GM18517 (cell line): ENCODE results near the gene ZNF366.
A peak's percentile ranks its signal among the peaks of the same experiment; 100 is the strongest.

Experiments used
- ATAC-seq: cut with Tn5 transposase; IDR thresholded peaks from one replicate; pipeline ENCODE4 v1.9.1; 2021; ENCODE audit warnings: mild to moderate bottlenecking, moderate library complexity; ENCODE audit not compliant: unreplicated experiment

ZNF366 gene

DNA sequence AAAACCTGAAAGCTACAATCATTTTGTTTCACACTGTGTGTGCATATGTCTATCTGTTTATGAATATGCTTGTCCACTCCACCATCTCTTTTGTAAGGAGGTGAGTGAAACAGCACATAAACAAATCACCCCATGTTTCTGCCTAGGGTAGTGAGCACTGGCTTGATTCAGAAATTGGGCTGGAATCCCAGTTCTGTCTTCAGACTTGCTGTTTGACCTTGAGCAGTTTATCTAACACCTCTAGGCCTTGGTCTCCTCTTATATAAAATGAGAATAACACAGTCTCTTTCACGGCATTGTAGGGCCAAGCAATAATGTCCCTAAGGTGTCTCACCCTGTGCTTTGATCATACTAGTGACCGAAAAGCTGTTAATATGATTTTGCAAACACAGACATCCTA, 61.2 kb downstream of the ZNF366 start:
- no peak for ATAC-seq

DNA sequence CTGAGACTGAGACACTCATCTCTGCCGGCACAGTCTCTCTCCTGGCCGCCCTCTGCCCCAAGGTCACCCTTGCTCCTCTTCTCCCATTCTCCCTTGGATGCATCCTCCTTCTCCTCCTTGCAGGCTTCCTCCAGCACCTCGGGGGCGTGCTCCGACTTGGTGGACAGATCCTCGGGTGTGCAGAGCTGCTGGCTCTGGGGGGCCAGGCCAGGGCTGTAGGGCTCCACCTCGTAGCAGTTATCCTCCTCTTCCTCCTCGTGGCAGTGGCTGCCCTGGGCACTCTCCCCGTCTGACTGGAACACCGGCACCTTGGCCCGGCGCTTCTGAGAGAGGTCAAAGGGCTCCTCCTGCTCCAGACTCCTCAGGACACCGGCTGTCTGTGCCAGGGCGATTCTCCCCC, 63.3 kb downstream of the ZNF366 start:
- no peak for ATAC-seq

DNA sequence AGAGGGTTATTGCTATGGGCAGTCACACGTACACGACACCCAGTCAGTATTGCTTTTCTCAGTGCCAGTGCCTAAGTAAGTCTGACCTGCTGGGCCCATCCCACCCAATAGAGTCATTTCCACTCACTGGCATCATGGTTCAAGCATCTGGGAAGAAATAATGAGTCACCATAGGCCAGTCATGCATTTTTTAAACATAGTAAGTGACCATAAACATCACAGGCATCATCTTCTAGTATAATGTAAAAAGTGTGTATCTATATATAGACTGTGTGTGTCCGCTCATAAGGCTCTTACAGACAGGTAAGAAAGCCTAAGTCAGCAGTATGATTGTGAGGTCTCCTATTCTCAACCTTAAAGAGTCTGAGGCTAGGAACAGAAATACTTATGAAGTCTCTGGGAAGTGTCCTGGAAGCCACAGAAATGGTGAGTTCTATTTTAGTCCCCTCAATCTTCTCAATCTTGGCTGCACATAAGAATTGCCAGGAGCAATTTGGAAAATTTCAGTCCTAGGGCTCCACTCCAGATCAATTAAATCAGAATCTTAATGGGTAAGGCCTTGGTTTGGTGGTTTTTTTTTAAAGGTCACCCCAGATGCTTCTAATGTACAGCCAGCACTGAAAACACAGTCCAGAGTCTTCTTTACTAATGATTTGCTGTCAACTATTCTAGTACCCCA, 65.2 kb downstream of the ZNF366 start:
- no peak for ATAC-seq

DNA sequence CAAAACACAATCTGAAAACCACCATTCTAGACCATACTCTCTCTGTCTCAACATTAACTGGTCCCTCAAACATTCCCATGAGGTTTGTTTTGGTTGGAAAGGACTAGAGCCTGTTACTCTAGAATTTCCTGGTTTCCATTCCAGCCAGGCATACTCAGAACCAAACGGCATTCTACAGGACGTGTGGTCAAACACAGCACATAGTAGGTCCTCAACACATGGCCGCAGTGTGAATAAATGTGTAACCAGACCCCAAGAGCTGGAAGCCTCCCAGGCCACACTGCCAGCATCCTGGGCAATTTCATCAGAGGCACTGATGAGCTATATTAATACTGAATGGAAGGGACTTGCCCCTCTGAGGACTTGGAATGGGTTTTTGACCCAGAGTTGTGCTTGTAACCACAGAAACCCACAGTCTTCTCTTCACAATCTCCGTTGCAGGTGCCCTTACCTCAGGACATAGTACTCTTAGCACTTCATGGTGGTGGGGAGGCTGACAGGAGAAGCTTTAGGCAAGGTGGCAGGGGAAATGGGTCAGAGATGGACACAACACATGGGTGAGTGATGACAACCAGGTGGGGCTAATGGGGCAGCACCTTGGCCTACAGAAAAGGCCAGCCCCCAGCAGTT, 66.0 kb downstream of the ZNF366 start:
- ATAC-seq = no peak

DNA sequence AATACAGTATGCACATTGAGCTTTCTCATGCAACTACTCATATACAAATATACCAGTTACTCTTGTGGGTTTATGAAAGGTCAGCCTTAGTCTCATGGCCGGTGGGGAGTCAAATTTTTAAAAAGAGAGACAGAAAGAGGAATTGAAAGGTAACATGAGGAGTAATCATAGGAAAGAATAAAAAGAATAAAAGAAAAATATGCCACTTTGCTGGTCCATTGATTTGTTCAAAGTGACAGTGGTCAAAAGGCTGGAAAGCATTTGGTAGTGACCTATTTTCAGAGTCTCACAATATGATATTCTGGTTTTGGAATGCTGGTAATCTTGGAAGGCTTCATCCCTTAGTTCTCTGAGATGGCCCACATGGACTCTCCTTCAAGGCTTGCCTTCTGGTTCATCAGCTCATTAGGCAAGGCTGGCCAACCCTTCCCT, 67.0 kb downstream of the ZNF366 start:
- ATAC-seq = peak; percentile 78

DNA sequence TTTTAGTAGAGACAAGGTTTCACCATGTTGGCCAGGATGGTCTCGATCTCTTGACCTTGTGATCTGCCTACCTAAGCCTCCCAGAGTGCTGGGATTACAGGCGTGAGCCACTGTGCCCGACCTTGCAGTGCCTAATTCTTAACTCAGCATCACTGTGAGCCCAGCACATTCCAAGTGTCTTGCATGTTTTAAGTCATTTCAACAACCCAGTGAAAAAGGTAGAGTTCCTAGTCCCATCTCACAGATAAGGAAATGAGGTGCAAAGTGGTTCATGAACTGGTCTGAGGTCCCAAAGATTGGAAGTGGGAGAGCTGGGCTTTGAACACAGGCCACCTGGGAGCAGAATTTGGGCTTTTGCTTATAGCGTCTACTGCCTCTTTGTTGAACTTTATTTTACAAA, 68.0 kb downstream of the ZNF366 start:
- ATAC-seq = no peak

DNA sequence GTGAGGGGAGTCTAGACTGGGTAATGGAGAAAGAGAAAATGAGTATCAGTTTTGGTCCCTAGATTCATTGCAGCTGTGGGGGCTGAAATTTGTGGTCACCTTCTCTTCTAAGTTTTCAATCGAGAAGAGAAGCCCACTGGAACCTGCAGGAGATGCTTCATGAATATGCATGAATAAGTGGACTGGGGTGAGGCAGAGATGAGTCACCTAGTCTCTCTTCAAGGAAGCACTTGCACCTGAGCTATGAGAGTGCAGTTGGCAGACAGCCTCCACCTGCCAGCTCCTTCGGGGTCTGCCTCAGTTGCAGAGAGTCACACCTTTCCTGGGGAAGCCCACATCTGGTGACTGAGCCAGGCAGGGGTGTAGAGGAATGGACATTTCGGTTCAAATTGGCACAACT, 69.1 kb downstream of the ZNF366 start:
- ATAC-seq = no peak

DNA sequence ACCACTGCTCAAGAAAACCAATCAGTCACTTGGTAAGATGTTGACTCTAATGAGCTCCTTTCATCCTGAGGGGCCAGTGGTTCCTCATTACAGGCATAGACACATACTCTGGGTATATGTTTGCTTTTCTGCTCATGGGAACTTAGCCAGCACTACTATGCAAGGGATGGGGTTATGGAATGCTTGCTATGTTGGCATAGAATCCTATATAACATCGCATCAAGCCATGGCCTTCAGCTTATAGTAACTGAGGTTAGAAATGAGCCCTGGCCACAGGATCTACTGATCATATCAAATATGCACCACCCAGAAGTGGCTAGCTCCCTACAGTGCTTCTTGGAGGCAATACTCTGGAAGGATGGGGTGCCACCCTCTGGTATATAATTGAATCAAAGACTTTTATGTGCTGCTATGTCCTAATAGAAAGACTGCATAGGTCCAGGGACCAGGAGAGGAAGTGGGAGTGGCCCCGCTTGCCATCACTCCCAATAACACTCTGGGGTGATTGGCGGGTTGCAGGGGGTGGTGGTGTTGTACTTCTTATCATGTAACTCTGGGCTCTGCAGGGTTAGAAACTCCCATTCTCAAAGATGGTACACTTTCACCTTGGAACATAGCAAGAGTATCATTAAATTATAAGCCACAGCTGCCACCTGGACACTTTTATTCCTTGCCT, 70.3 kb downstream of the ZNF366 start:
- no peak for ATAC-seq

DNA sequence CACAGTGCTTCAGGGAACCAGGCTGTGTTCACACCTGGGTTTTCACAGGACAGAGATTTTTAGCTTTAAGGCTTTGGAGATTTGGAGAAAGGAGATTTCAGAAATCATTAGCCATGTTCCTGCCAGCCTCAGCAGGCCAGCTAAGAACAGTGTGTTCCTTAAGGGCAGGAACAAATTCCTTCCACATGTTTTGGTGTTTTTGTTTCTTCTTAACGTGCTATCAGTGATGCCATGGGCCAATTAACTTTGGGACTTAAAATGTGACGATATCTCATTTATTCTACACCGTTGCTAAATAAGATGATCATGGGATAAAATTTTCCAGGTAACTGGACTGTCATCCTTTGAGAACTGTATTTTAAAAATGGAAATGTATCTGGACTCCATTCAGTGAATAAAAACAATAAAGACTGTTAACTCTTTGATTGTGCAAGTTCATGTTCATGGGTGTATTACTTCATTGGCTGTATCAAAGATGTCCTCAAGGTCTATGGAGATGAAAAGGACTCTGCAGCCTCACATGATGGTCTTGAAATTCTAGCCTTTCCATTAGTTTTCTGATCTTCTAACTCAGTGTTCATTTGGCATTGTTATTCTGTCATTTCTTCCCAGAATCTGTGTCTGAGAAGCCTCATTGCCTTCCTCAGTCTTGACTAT, 72.3 kb downstream of the ZNF366 start:
- ATAC-seq = no peak

DNA sequence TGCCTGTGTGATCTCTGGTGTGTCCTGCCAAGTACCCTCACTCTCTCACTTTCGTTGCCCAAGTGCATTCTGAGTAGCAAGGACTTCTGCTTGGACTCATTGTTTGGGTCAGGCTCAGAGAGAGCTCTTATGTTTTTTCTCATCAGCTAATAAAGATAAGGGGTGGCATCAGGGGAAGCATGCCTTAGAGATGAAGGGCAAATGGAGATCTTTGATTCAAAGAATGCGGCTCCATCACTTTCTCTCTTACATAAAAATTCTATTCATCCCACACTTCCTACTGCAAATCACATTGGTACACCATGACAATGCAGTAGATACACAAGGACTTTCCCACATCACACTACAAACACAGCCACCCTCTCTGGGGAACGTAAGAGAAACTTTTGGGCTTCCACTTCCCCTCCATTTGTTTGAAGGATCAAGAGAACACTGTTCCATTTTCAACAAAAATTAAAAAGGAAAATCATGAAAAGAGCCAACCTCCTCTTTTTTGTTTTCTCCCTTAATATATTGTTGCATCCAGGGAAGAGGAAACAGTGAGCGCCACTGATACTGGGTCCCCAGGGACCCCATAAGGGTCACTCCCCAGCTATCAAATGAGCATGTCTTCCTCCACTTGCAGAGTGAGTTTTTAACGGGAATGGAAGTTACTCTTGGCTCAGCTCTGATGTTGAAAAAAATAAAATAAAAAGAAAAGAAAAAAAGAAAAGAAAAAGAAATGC, 73.0 kb downstream of the ZNF366 start:
- no peak for ATAC-seq

DNA sequence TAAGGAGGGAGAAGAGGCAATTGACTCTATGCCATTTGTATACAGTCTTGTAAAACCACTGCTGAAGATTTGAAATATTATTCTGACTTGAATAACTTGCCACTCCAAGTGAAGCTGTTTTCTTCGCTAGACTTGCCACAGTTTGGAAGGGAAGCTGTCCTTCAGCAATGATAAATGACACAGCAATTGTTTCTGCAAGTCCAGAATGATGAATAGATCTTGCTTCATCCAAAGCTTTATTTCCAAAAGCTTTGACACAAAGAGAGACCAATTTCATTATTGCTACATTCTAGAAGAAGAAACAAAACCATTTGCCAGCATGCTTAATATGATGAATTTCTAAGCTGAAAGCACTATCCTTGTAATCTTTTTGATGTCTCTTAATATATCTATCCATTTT, 73.7 kb downstream of the ZNF366 start:
- ATAC-seq = no peak

DNA sequence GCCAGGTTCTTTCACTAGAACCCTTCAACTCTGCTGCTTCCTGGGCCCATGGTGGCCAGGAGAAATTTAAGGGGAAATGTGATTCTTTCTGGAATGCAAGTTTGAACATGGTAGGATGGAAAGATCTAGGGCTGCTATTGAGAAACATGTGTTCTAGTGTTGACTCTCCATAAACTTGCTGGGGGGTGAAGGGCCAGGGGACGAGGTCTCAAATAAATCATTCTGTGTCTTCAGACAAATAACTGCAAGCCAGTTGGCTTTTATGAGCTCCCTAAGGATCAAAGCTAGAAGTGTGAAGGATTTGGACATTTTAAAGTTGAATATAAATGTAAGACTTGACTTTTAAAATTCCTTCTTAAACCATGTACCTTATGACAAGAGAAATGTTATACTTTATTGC, 78.5 kb downstream of the ZNF366 start:
- no peak for ATAC-seq

DNA sequence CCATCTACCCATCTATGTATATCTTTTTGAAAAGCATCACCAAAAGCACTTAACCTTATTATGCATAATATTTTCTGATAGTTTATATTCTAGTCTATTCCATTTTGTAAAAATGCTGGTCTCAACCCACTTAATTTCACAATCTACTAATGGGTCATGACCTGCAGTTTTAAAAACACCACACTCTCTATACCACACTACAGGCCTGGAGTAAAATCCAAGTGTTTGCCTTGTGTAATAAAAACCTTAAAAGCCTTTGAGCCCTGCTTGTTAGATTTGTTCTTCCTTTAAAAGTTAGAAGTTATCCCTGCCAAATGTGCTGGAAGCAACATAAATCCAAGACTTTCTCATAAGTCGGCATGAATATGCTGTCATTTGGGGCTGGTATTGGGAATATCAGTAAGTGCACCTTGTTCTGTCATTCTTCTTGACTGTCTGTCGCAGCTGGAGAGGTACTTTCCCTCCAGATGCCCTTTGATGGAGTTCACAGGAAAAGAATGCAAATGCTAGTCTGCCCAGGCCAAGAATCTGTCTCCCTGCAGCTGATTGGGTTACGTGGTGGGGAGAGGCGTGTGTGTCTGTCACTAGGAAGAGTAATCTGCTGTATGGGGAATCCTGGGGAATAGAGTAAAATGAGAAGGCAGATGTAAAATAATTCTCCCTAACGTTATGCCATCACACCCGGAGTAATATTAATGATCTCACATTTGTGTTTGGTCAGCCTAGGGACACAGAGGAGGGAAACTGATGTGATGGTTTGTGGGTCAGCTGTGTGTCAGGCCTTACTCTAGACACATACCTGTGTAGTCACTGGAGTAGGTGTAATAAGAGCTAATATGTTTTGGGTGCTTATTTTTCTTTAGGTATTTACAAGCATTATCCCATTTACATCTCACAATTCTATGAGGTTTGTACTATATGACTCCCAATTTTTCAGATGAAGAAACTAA, 79.4 kb downstream of the ZNF366 start:
- no peak for ATAC-seq

DNA sequence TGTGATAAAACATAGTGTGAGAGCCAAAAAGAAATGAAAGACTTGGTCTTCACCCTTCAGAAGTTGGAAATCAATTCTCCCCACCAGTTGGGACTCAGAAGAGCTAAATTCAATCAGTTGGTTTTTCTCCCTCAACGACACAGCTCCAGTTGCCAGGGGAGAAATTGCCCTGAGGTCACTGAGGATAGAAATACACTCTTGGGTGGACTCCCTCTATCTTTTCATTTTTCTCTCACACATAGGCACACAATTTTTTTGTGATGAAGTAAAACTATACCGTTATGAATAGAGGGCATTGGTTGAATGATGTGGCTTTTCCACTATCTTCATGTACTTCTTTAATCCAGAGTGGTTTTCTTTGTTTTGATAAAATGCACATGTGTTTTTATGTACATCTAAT, 80.2 kb downstream of the ZNF366 start:
- no peak for ATAC-seq

DNA sequence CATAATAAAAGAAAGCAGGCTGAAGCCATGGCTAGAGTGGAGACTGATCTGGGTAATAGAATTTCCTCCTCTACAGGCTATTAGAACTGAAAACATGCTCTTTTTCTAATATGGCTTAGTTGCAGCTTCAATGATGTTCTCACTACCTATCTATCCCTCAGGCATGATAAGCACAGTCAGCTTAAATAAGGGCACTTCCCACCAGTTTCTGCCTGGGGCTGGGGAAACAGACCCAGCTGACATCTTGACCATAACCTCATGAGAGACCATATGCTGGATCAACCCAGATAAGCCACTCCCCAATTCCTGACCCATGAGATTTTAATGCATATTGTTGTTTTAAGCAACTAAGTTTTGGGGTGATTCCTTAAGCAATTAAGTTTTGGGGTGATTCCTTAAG, 81.2 kb downstream of the ZNF366 start:
- no peak for ATAC-seq

DNA sequence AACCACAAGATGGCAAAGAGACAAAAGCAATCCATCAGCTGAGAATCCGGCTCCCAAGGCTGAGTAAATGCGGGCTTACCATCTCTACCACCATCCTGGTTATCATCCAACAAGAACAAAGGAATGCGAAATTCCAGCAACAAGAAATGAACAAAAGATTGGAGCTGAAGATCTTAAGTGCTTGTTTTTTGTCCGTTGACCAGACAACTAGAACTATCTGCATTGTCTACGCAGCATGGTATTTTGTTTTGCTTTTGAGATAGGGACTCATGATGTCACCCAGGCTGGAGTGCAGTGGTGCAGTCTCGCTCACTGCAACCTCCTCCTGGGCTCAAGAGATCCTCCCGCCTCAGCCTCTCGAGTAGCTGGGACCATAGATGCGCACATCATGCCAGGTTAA, 88.9 kb downstream of the ZNF366 start:
- no peak for ATAC-seq

DNA sequence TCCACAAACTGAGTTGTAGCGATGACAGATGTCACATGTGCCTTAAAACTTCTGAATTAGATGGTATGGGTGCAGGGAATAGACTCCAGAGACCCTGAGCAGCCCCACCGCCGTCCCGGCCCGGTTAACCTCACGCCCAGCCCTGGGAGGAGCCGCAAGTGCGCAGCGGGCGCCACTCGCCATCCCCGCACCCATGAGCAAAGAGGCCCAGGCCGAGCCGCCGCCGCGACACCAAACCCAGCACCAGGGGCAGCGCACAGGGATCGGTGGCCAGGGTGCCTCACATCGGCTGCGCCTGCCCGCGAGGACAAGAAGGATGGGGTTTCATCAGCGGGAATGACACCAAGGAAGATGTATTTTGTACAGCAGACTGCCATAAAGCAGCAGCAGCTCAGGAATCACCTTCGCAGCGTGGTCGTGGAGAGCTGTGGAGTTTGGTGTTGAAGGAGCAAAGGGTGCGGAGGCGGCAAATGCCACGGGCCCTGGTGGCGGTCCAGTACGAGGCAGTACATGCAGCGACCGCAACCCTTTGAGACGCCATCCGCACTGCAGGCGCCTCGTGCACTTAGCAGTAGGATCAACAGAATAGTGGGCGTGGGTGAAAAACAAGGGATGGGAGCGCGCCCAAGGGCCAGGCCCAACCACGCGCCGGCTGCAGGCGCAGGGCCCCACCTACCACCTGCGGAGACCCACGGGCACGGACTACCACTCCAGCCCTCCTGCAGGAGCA, 89.7 kb downstream of the ZNF366 start:
- ATAC-seq = no peak

DNA sequence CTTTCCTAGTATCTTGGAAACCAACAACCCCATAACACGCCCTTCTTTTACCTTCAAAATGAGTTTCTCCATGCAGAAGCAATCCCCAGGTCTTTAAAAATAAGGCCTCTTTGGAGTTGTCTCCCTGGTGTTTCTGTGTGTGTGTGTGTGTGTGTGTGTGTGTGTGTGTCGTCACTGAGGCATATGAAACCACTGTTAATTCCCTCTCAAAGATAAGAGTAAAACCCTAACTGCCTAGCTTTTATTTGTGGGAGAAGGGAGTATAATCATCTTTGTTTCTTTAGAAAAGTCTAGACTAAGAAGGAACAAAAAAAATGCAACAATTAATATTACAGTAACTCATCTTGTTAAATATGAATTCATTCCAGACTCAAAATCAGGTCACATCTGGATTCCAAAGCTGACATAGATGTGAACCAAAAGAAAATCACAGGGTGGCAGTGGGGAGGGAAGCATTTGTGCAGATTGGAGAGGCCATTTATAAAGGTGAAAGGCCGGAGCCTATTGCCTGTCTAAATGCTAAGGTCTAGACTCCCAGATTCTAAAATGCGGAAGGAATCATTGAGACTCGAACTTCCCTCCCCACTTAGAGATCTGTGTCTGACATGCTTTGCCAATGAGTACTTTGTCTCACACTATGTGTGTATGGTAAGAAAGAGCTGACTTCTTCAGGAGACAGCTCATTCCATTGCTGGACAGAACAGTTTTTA, 91.4 kb downstream of the ZNF366 start:
- no peak for ATAC-seq
